Mesothelial cell of epicardium (in vitro differentiated cells): ENCODE results near the gene MLH1. TPM values are rescaled to one million over a fixed set of nuclear protein-coding genes. Genes with fewer than 3 reads are reported as not detected.
A peak's percentile ranks its signal among the peaks of the same experiment; 100 is the strongest.
"Not testable (repeated sequence)": the region's sequence is repeated elsewhere in the genome, so short reads cannot be mapped to it uniquely, and the experiment has no call there.

Experiments
- DNase-seq, 2 experiments: peaks; one replicate each; pipeline ENCODE4 v3.0.0; 2021; ENCODE audit warnings: low spot score in 2 of 2; ENCODE audit not compliant: unreplicated experiment in 2 of 2
- H3K27ac Mint-ChIP-seq: 2 replicates; pipeline ENCODE4 v1.8.0; 2021; ENCODE audit warnings: mixed read lengths
- H3K27me3 Mint-ChIP-seq: 2 replicates; pipeline ENCODE4 v1.8.0; 2021; ENCODE audit warnings: low read depth, mixed read lengths
- H3K36me3 Mint-ChIP-seq: 2 replicates; pipeline ENCODE4 v1.8.0; 2021; ENCODE audit warnings: mixed read lengths
- H3K4me1 Mint-ChIP-seq: 2 replicates; pipeline ENCODE4 v1.8.0; 2021; ENCODE audit warnings: mixed read lengths
- H3K4me3 Mint-ChIP-seq: 2 replicates; pipeline ENCODE4 v1.8.0; 2021; ENCODE audit warnings: mild to moderate bottlenecking, moderate library complexity, mixed read lengths
- H3K9me3 Mint-ChIP-seq: 2 replicates; pipeline ENCODE4 v1.8.0; 2021; ENCODE audit warnings: mixed read lengths
- total RNA-seq: library from RNA; stranded (reverse); gene quantifications from 3 replicates; pipeline ENCODE4 v1.2.1, GENCODE V29; 2021
- TF ChIP-seq, protein P1 (sequence below): fragments of 200-600 bp; sonication (generic); IDR thresholded peaks from one replicate; pipeline ENCODE4 v1.5.0; 2021; ENCODE audit warnings: antibody characterized with exemption; ENCODE audit not compliant: unreplicated experiment

Gene MLH1
- 36.3 to 38.3 TPM (median 37.1 TPM) in 3 replicates for total RNA-seq

DNA sequence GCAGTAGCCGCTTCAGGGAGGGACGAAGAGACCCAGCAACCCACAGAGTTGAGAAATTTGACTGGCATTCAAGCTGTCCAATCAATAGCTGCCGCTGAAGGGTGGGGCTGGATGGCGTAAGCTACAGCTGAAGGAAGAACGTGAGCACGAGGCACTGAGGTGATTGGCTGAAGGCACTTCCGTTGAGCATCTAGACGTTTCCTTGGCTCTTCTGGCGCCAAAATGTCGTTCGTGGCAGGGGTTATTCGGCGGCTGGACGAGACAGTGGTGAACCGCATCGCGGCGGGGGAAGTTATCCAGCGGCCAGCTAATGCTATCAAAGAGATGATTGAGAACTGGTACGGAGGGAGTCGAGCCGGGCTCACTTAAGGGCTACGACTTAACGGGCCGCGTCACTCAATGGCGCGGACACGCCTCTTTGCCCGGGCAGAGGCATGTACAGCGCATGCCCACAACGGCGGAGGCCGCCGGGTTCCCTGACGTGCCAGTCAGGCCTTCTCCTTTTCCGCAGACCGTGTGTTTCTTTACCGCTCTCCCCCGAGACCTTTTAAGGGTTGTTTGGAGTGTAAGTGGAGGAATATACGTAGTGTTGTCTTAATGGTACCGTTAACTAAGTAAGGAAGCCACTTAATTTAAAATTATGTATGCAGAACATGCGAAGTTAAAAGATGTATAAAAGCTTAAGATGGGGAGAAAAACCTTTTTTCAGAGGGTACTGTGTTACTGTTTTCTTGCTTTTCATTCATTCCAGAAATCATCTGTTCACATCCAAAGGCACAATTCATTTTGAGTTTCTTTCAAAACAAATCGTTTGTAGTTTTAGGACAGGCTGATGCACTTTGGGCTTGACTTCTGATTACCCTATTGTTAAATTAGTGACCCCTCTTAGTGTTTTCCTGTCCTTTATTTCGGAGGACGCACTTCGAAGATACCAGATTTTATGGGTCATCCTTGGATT, at the start of gene MLH1:
MLH1 (plus strand) TSS at position 193 of the 958 bp plus-strand sequence; CDS start at position 223, 30 bp downstream.
- H3K4me3 Mint-ChIP-seq, result no peak within 1 kb of the TSS
- TF ChIP-seq, protein P1, sequence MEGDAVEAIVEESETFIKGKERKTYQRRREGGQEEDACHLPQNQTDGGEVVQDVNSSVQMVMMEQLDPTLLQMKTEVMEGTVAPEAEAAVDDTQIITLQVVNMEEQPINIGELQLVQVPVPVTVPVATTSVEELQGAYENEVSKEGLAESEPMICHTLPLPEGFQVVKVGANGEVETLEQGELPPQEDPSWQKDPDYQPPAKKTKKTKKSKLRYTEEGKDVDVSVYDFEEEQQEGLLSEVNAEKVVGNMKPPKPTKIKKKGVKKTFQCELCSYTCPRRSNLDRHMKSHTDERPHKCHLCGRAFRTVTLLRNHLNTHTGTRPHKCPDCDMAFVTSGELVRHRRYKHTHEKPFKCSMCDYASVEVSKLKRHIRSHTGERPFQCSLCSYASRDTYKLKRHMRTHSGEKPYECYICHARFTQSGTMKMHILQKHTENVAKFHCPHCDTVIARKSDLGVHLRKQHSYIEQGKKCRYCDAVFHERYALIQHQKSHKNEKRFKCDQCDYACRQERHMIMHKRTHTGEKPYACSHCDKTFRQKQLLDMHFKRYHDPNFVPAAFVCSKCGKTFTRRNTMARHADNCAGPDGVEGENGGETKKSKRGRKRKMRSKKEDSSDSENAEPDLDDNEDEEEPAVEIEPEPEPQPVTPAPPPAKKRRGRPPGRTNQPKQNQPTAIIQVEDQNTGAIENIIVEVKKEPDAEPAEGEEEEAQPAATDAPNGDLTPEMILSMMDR, result no peak
- H3K9me3 Mint-ChIP-seq, result peaks cover 3% of the 10 kb centered on the region
- no peaks in the 10 kb centered on the region for H3K27me3 Mint-ChIP-seq
- peaks cover 20% of the 10 kb centered on the region for H3K36me3 Mint-ChIP-seq
- DNase-seq, result peak; percentile 97 to 98
- H3K4me1 Mint-ChIP-seq, result peaks cover 29% of the 10 kb centered on the region
- H3K27ac Mint-ChIP-seq, result no peak within 1 kb of the TSS

DNA sequence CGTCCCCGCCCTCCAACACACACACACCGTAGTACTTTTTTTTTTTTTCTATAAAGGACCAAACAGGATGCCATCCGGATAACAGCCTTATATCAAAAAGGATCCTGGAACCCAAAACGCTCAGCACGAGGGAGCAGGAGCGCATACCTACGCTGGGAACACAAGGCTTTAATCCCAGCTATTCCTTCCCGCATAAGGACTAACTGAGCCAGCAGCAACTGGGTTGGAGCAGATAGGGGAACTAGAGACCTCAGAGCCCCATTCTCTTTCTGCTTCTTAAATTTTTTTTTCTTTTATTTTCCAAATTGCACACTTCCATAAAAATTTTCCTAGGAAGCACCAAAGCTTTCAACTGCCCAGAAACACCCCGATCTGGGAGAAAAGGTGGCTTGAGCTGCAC, 49.7 kb upstream of the MLH1 start:
- Mint-ChIP-seq H3K9me3 (peaks cover 19% of the 10 kb centered on the region), H3K4me3 (peak overlapping the region; percentile 82), H3K4me1 (peaks cover 30% of the 10 kb centered on the region), H3K36me3 (peaks cover 18% of the 10 kb centered on the region), H3K27ac (peak overlapping the region; percentile 96), H3K27me3 (peaks cover 3% of the 10 kb centered on the region)
- no peak for DNase-seq
- TF ChIP-seq, protein P1, result no peak

DNA sequence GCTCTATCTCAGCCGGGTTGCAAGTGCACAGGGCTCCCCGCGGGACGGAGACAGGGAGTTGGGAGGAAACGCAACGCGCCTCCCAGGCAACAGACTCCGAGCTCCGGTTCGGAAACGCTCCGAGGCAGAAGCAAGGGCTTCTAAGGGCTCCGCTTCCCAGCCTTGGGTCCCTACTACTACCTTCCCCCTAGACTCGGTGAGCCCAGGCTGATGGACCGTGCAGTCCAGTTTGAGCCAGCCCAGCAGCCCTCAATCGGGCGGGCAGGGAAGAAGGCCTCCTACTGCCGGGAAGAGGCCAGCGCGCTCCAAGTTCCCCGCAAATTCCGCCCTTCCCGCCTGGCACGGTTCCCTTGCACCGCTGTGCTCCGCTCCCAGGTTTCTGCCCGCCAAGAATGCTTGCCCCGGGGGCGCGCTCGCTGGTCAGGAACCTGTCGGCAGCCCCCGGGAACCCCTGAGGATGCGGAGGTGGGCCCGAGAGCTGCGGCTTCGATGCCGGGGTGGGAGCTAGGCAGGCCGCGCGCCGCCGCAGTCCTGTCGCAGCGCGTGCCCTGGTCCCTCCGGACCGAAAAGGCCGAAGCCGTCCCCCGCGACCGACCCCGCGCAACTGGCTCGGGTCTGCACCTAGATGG, 49.2 kb upstream of the MLH1 start:
- Mint-ChIP-seq H3K27me3 (peaks cover 3% of the 10 kb centered on the region), H3K9me3 (peaks cover 22% of the 10 kb centered on the region), H3K27ac (peak overlapping the region; percentile 96), H3K36me3 (peaks cover 20% of the 10 kb centered on the region), H3K4me3 (peak overlapping the region; percentile 82), H3K4me1 (peaks cover 30% of the 10 kb centered on the region)
- TF ChIP-seq, protein P1, result no peak
- peak; percentile 48 to 79 for DNase-seq

DNA sequence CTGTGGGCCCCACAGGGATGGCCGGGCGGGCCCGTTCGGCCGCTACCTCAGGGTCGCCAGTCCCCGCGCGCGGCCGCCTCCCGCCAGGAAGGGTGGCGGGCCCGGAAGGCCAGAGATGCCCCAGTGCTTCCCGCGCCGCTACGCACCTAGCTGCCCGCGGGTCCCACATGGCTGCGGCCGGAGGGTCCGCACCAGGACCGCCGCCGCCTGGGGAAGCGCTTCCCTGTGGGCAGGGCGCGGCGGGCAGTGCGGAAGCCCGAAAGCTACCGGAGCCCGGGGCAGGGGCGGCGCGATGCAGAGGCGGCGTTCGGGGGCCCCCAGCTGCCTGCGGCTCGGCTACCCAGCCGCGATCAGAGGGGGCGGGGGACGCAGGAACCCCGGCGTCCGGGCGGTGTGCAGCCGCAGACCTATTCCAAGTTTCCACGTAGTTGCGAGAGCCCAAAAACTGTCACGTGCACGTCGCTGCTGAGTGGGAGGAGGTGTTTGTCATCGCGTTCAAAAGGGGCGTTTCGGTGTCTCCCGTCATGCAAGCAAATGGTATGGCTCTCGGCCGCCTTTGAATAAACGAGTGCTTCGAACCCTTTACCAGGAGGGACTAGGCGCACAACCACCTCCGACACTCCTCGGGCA, 48.6 kb upstream of the MLH1 start, which contains the start of gene TRANK1:
TRANK1 (minus strand) TSS at position 414 of the 630 bp plus-strand sequence; CDS start at position 169, 245 bp downstream.
- Mint-ChIP-seq H3K27me3 (peaks cover 3% of the 10 kb centered on the region), H3K4me3 (peak within 1 kb of the TSS; percentile 82), H3K9me3 (peaks cover 28% of the 10 kb centered on the region), H3K4me1 (peaks cover 30% of the 10 kb centered on the region), H3K36me3 (peaks cover 22% of the 10 kb centered on the region), H3K27ac (peak within 1 kb of the TSS; percentile 96)
- TF ChIP-seq, protein P1, result no peak
- peak in 1 of 2 experiments; percentile 51 for DNase-seq

DNA sequence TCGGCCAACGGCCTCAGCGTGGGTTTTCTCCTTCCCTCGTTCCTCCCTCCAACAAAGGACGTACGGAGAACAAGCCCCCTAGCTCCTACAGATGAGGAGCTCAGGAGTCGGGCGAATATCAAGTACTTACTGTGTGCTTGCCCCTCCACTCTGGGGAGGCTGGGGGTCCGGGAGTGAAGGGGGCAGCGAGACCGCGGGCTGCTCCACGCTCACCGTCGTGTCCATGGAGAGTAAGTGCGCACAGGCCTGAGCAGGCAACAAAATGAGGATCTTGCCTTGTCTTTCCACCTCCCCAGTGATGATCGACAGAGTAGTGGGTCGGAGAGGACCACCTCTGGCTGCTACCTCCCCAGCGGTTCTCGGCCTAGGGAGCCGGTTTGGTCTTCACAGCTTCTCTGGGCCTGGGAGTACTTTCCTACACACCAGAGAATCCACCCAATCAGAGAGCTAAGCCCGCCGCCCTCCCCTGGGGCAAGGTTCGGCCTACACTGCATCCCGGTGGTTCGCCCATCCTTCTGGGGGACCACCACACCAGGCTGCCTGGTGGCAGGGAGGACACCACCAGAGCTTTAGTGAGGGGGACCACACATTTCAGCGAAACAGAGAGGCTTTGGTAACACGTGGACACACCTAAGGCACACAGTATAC, 47.9 kb upstream of the MLH1 start:
- TF ChIP-seq, protein P1, result no peak
- H3K4me3 Mint-ChIP-seq, result peak overlapping the region; percentile 82
- H3K27ac Mint-ChIP-seq, result peak overlapping the region; percentile 43
- peaks cover 3% of the 10 kb centered on the region for H3K27me3 Mint-ChIP-seq
- peaks cover 29% of the 10 kb centered on the region for H3K4me1 Mint-ChIP-seq
- peaks cover 29% of the 10 kb centered on the region for H3K9me3 Mint-ChIP-seq
- H3K36me3 Mint-ChIP-seq, result peaks cover 21% of the 10 kb centered on the region
- no peak for DNase-seq

DNA sequence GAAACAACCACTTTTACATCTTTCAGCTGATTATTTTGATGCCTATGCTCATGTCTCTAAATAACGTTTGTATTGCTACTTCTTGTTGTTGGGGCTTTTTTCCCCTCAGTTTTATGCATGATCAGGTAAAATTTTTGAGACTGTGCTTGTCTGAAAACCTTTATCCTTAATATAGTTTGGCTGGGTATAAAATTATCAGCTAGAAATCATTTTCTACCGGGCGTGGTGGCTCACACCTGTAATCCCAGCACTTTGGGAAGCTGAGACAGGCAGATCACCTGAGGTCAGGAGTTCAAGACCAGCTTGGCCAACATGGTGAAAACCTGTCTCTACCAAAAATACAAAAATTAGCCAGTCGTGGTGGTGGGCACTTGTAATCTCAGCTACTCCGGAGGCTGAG, 45.5 kb upstream of the MLH1 start:
- Mint-ChIP-seq H3K9me3 (peaks cover 29% of the 10 kb centered on the region), H3K36me3 (peaks cover 18% of the 10 kb centered on the region)
- not testable (repeated sequence) for H3K4me1 Mint-ChIP-seq, H3K4me3 Mint-ChIP-seq, DNase-seq, H3K27me3 Mint-ChIP-seq, H3K27ac Mint-ChIP-seq
